Tibial nerve (tissue), 4 donors: ENCODE data around the gene MAP3K15.

Experiments
- EP300 ChIP-seq, 2 donors: sonication (generic); formaldehyde crosslinking; IDR thresholded peaks; one replicate each; pipeline ENCODE4 v1.6.1; 2017; ENCODE audit warnings: antibody characterized with exemption in 2 of 2, mild to moderate bottlenecking in 1 of 2
- POLR2A ChIP-seq, 2 donors: fragments of 450-650 bp; IDR thresholded peaks; one replicate each; pipeline ENCODE4 v1.6.1; 2017; ENCODE audit warnings: antibody characterized with exemption in 2 of 2, mild to moderate bottlenecking in 2 of 2, moderate library complexity in 2 of 2
- TF ChIP-seq, protein P1 (sequence below), 5 experiments: fragments of 200-600 bp in 3 of 5; fragments of 450-650 bp in 2 of 5; sonication (generic) in 3 of 5; IDR thresholded peaks; one replicate each; pipeline ENCODE4 v1.5.1; 2016 to 2019; ENCODE audit warnings: antibody characterized with exemption in 5 of 5, mild to moderate bottlenecking in 3 of 5, moderate library complexity in 2 of 5

DNA sequence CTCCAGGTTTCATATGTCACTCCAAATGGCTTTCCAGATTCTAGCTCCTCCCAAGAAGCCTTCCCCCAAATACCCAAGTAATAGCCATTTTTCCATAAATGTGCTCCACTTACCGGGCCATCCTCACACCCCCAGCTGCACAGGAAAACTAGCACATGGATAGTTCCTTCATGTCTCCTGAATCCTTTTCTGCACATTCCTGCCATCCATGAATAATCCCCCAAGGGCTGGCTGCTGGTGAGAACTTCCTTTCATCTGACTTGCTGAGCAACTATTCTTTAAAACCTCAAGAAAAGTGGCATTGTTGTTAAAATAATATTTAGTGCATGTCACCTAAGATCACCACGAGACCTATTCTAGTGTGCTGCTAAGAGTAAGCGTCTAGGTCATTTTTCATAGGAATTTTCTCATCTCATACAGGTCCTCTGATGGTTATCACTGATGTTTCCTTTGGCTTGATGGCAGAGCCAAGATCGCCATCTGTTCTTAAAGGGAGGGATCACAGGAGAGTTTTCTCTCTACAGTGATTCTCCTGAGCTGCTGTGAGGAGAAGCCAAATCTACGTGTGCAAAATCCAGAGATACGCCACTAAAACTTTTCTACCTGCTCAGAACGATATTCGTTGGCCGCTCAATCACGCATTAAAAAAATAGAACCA, 71.3 kb downstream of the MAP3K15 start:
- TF ChIP-seq, protein P1, sequence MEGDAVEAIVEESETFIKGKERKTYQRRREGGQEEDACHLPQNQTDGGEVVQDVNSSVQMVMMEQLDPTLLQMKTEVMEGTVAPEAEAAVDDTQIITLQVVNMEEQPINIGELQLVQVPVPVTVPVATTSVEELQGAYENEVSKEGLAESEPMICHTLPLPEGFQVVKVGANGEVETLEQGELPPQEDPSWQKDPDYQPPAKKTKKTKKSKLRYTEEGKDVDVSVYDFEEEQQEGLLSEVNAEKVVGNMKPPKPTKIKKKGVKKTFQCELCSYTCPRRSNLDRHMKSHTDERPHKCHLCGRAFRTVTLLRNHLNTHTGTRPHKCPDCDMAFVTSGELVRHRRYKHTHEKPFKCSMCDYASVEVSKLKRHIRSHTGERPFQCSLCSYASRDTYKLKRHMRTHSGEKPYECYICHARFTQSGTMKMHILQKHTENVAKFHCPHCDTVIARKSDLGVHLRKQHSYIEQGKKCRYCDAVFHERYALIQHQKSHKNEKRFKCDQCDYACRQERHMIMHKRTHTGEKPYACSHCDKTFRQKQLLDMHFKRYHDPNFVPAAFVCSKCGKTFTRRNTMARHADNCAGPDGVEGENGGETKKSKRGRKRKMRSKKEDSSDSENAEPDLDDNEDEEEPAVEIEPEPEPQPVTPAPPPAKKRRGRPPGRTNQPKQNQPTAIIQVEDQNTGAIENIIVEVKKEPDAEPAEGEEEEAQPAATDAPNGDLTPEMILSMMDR (IDR thresholded peaks at IDR 0.05) = no peak
- TF ChIP-seq POLR2A (IDR thresholded peaks at IDR 0.05) (no peak), EP300 (IDR thresholded peaks at IDR 0.05) (no peak)
